ENCODE data around the gene FER.

The FER gene

DNA sequence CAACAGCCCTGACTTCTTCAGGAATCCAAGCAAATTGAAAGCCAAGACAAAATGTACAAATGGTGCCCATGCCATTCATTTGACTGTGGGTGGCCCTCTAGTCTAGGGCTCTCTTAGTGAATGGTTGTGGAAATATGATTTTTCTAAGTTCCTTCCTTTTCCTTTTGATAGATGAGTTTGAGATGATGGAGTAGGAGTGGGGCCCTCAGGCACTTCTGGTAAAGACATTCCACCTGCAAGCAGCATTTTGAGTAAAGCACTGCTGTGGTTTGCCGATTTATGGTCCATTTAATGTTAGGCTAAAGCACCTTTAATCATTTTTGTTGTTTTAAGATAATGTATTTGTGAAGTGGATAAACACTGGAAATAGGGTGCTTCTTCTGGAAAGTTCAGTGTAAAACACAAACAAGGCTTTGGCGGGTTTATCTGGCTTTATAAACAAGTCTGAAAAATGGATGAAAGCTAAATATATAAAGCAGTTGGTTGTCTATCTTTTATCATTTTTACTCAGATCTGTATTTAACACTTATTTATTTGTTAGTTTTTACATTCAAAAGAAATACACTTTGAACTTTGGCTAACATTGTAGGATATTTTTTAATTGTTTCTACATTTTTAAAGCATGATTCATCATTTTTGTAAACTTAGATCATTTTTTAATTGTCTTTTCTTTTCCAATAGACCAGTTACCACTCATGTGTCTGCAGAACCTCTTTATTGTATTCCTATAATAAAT is 448.6 kb downstream of the FER start:
- H3K4me1 Mint-ChIP-seq = peaks cover 10% of the 10 kb centered on the region
- no peaks in the 10 kb centered on the region for H3K36me3 Mint-ChIP-seq (ENCODE audit: low read depth)
- DNase-seq = no peak
- H3K4me3 Mint-ChIP-seq = no peak overlapping the region
- H3K9me3 Mint-ChIP-seq = no peaks in the 10 kb centered on the region
- no peaks in the 10 kb centered on the region for H3K27me3 Mint-ChIP-seq (ENCODE audit: low read depth, poor library complexity)
- TF ChIP-seq CTCF (IDR thresholded peaks at IDR 0.05) = no peak
- no peak overlapping the region for H3K27ac Mint-ChIP-seq

GRCh38 chr5:109196823-109197160 is 449.1 kb downstream of the FER start:
- H3K36me3 Mint-ChIP-seq (ENCODE audit: low read depth) = no peaks in the 10 kb centered on the region
- no peaks in the 10 kb centered on the region for H3K27me3 Mint-ChIP-seq (ENCODE audit: low read depth, poor library complexity)
- peaks cover 10% of the 10 kb centered on the region for H3K4me1 Mint-ChIP-seq
- no peak for TF ChIP-seq CTCF (IDR thresholded peaks at IDR 0.05)
- H3K4me3 Mint-ChIP-seq = no peak overlapping the region
- no peaks in the 10 kb centered on the region for H3K9me3 Mint-ChIP-seq
- no peak for DNase-seq
- H3K27ac Mint-ChIP-seq = no peak overlapping the region

- H3K4me1 Mint-ChIP-seq = peaks cover 10% of the 10 kb centered on the region
- DNase-seq = no peak
- H3K36me3 Mint-ChIP-seq (ENCODE audit: low read depth) = no peaks in the 10 kb centered on the region
- no peak for TF ChIP-seq CTCF (IDR thresholded peaks at IDR 0.05)
- no peak overlapping the region for H3K4me3 Mint-ChIP-seq
- H3K9me3 Mint-ChIP-seq = peaks cover 3% of the 10 kb centered on the region
- H3K27me3 Mint-ChIP-seq (ENCODE audit: low read depth, poor library complexity) = no peaks in the 10 kb centered on the region
- H3K27ac Mint-ChIP-seq = no peak overlapping the region
Measured at GRCh38 chr5:109199289-109199688, 451.6 kb downstream of the FER start.

DNA sequence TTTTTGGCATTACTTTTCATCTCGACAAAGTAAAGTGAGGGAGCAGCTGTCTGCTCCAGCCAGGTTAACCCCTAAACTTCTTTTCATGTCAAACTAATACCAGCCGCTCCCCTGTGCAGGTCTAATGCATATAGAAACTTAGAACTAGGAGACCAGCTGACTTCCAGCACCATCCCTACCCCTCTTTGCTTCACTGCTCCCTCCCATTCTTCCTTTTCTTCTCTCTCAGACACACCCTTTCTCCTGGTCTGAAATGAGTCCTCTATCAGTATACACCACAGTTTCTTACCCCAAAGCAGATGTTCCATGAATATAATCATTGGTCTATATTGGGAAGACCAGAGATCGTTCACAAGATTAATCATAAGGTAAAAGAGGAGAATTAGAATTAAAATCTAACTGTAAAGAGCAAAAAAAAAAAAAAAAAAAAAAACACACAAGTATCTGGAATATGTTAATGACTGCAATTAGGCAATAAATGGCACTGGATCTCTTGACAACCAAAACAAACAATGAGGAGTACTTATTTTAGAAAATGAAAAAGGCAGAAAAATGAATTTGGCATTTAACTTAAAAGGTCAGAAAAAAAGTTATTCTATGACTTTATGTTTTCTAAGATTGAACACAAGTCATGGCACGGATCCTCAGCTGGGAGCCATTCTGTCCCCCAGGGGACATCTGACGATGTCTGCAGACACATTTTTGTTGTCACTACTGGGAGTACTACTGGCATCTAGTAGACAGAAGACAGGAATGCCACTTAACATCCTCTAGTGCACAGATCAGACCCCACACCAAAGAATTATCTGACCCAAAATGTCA is 452.3 kb downstream of the FER start:
- Mint-ChIP-seq H3K4me3 (no peak overlapping the region), H3K9me3 (peaks cover 10% of the 10 kb centered on the region), H3K4me1 (peaks cover 10% of the 10 kb centered on the region), H3K27ac (no peak overlapping the region), H3K27me3 (ENCODE audit: low read depth, poor library complexity) (no peaks in the 10 kb centered on the region), H3K36me3 (ENCODE audit: low read depth) (no peaks in the 10 kb centered on the region)
- no peak for TF ChIP-seq CTCF (IDR thresholded peaks at IDR 0.05)
- DNase-seq = no peak

DNA sequence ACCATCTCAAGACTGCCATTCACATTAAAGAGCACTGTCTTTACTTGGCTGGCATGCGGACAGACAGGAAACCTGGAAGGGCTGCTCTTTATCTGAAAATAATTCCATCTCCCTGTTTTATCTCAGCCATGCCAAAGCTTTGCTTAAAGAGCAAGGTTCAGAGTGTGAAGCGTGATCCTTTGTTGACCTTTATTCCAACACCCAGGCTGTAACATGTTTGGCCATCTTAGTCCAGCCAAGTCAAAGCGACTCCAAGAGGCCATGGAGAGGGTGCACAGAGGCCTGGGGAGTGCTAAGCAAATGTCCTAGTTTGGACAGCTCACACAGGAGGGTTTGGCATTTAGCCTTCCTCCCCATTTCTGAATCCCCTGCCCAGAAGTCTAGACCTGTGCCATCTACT is 467.3 kb downstream of the FER start:
- H3K9me3 Mint-ChIP-seq = peaks cover 59% of the 10 kb centered on the region
- H3K27ac Mint-ChIP-seq = no peak overlapping the region
- no peaks in the 10 kb centered on the region for H3K27me3 Mint-ChIP-seq (ENCODE audit: low read depth, poor library complexity)
- no peak overlapping the region for H3K4me3 Mint-ChIP-seq
- no peak for TF ChIP-seq CTCF (IDR thresholded peaks at IDR 0.05)
- no peak for DNase-seq
- H3K4me1 Mint-ChIP-seq = peaks cover 7% of the 10 kb centered on the region
- H3K36me3 Mint-ChIP-seq (ENCODE audit: low read depth) = no peaks in the 10 kb centered on the region

All from nephron progenitor cell (in vitro differentiated cells).